Thyroid gland (tissue), 4 donors: ENCODE data around the gene RAB13.

Experiments used
- CTCF ChIP-seq, 6 experiments: fragments of 200-600 bp in 3 of 6; fragments of 450-650 bp in 3 of 6; sonication (generic) in 3 of 6; IDR thresholded peaks; one replicate each; pipeline ENCODE4 v1.5.1; 2016 to 2019; ENCODE audit warnings: antibody characterized with exemption in 6 of 6, mild to moderate bottlenecking in 2 of 6, inconsistent platforms in 1 of 6, moderate library complexity in 1 of 6
- POLR2A ChIP-seq, 2 donors: fragments of 450-650 bp; IDR thresholded peaks; one replicate each; pipeline ENCODE4 v1.6.1; 2017; ENCODE audit warnings: antibody characterized with exemption in 2 of 2, mild to moderate bottlenecking in 2 of 2, moderate library complexity in 1 of 2

- TF ChIP-seq CTCF (IDR thresholded peaks at IDR 0.05) (no peak), POLR2A (IDR thresholded peaks at IDR 0.05) (no peak)
Measured at GRCh38 chr1:153942766-153943549, 43.2 kb downstream of the RAB13 start.
